Tibial nerve (tissue), 4 donors: ENCODE data around the gene RPTOR. TPM values are rescaled to one million over a fixed set of nuclear protein-coding genes. Genes with fewer than 3 reads are reported as not detected.

Experiments
- DNase-seq, 2 donors: peaks; one replicate each; pipeline ENCODE4 v3.0.0-alpha.2; 2019; ENCODE audit warnings: low spot score in 2 of 2
- H3K27ac ChIP-seq, 4 donors: fragments of 200-600 bp; sonication (generic) in 3 of 4; one replicate each; pipeline ENCODE4 v1.5.1; 2017 to 2019; ENCODE audit warnings: mild to moderate bottlenecking in 1 of 4
- H3K27me3 ChIP-seq, 2 donors: fragments of 200-600 bp; sonication (generic) in 1 of 2; one replicate each; pipeline versions ENCODE4 v1.5.1 to v1.6.0; 2017 to 2019
- H3K36me3 ChIP-seq, 3 donors: fragments of 200-600 bp; sonication (generic); one replicate each; pipeline ENCODE4 v1.5.1; 2018 to 2019
- H3K4me1 ChIP-seq, 4 donors: fragments of 200-600 bp; sonication (generic) in 3 of 4; one replicate each; pipeline ENCODE4 v1.5.1; 2017 to 2019
- H3K4me3 ChIP-seq, 4 donors: fragments of 200-600 bp; sonication (generic) in 3 of 4; one replicate each; pipeline ENCODE4 v1.5.1; 2017 to 2019; ENCODE audit warnings: mild to moderate bottlenecking in 1 of 4, moderate library complexity in 1 of 4
- H3K9me3 ChIP-seq, 4 donors: fragments of 200-600 bp; sonication (generic) in 3 of 4; one replicate each; pipeline ENCODE4 v1.5.1; 2017 to 2019
- EP300 ChIP-seq, 2 donors: sonication (generic); formaldehyde crosslinking; IDR thresholded peaks; one replicate each; pipeline ENCODE4 v1.6.1; 2017; ENCODE audit warnings: antibody characterized with exemption in 2 of 2, mild to moderate bottlenecking in 1 of 2
- POLR2A ChIP-seq, 2 donors: fragments of 450-650 bp; IDR thresholded peaks; one replicate each; pipeline ENCODE4 v1.6.1; 2017; ENCODE audit warnings: antibody characterized with exemption in 2 of 2, mild to moderate bottlenecking in 2 of 2, moderate library complexity in 2 of 2
- WGBS, 2 donors: methylation state at CpG; one replicate each; pipeline ENCODE4 v1.1.5; 2018; 5-methylcytosine and 5-hydroxymethylcytosine counted together
- total RNA-seq, 4 donors: library from RNA; depleted of rRNA; stranded (reverse); fragments of >200 nt; gene quantifications; one replicate each; pipeline ENCODE4 v1.1.0, GENCODE V29; 2016
- TF ChIP-seq, protein P1 (sequence below), 5 experiments: fragments of 200-600 bp in 3 of 5; fragments of 450-650 bp in 2 of 5; sonication (generic) in 3 of 5; IDR thresholded peaks; one replicate each; pipeline ENCODE4 v1.5.1; 2016 to 2019; ENCODE audit warnings: antibody characterized with exemption in 5 of 5, mild to moderate bottlenecking in 3 of 5, moderate library complexity in 2 of 5

The RPTOR gene
- total RNA-seq, 4 donors from 2014 or later: 34.7 to 56.4 (median 40.1) TPM

GRCh38 chr17:80902197-80902962 lies 357.7 kb downstream of the RPTOR start:
- H3K9me3 ChIP-seq: no peaks in the 10 kb centered on the region
- TF ChIP-seq POLR2A (IDR thresholded peaks at IDR 0.05) (no peak), EP300 (IDR thresholded peaks at IDR 0.05) (no peak)
- TF ChIP-seq, protein P1, sequence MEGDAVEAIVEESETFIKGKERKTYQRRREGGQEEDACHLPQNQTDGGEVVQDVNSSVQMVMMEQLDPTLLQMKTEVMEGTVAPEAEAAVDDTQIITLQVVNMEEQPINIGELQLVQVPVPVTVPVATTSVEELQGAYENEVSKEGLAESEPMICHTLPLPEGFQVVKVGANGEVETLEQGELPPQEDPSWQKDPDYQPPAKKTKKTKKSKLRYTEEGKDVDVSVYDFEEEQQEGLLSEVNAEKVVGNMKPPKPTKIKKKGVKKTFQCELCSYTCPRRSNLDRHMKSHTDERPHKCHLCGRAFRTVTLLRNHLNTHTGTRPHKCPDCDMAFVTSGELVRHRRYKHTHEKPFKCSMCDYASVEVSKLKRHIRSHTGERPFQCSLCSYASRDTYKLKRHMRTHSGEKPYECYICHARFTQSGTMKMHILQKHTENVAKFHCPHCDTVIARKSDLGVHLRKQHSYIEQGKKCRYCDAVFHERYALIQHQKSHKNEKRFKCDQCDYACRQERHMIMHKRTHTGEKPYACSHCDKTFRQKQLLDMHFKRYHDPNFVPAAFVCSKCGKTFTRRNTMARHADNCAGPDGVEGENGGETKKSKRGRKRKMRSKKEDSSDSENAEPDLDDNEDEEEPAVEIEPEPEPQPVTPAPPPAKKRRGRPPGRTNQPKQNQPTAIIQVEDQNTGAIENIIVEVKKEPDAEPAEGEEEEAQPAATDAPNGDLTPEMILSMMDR (IDR thresholded peaks at IDR 0.05): no peak
- no peak overlapping the region for H3K27ac ChIP-seq
- H3K27me3 ChIP-seq: no peaks in the 10 kb centered on the region
- H3K4me3 ChIP-seq: no peak overlapping the region
- DNase-seq: no peak
- 72 to 90% methylated on average over 20 to 29 of the region's 29 CpGs for WGBS, 2 donors
- peaks cover 0 to 75% (median 0%) of the 10 kb centered on the region in 3 donors for H3K36me3 ChIP-seq
- H3K4me1 ChIP-seq: no peaks in the 10 kb centered on the region

- Histone ChIP-seq H3K27me3 (no peaks in the 10 kb centered on the region), H3K4me3 (no peak overlapping the region), H3K9me3 (no peaks in the 10 kb centered on the region), H3K4me1 (no peaks in the 10 kb centered on the region), H3K36me3 (peaks cover 0 to 77% (median 0%) of the 10 kb centered on the region in 3 donors), H3K27ac (no peak overlapping the region)
- DNase-seq: no peak
- WGBS, 2 donors: 83 to 89% methylated on average over 24 to 28 of the region's 29 CpGs
- TF ChIP-seq, protein P1 (IDR thresholded peaks at IDR 0.05): no peak
- TF ChIP-seq POLR2A (IDR thresholded peaks at IDR 0.05) (no peak), EP300 (IDR thresholded peaks at IDR 0.05) (no peak)
These were observed 358.4 kb downstream of the RPTOR start for GRCh38 chr17:80902963-80903611.

DNA sequence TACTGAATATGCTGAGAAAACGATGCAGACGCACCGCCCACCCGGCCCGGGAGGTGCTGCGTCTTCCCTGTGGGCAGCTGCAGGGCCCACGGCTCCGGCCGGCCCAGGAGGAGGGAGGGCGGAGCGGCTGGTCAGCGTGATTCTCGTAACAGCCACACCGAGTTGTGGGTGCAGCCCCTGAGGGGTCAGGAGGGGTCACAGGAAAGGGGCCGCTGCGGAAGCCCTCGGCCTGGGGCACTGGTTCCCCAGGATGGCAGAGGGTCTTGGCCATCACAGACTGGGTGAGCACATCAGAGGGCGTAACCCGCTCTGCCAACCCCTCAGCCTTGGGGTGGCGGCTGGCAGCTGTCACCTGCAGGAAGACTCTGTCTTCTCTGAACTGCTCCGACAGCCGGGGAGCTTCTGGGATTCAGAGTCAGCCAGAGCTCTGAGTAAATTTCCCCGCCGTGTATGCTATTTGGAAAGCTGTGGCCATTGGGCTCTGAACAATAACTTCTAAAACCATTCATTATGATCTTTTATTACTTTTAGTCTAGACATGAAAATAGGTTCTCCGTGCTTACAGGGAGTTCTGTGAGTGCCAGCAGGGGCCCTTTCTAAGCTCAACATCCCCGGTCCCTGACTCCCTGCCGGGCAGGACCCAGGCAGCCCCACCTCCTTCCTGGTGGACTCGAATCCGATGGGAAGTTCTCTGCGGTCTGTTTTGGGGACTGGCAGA lies 359.6 kb downstream of the RPTOR start:
- Histone ChIP-seq H3K4me1 (no peaks in the 10 kb centered on the region), H3K27me3 (no peaks in the 10 kb centered on the region), H3K27ac (no peak overlapping the region), H3K4me3 (no peak overlapping the region), H3K36me3 (peaks cover 0 to 83% (median 0%) of the 10 kb centered on the region in 3 donors), H3K9me3 (no peaks in the 10 kb centered on the region)
- no peak for DNase-seq
- WGBS, 2 donors: 73 to 75% methylated on average over 27 to 30 of the region's 30 CpGs
- no peak for TF ChIP-seq POLR2A (IDR thresholded peaks at IDR 0.05)
- no peak for TF ChIP-seq EP300 (IDR thresholded peaks at IDR 0.05)
- TF ChIP-seq, protein P1 (IDR thresholded peaks at IDR 0.05): no peak

GRCh38 chr17:80905586-80906230 lies 361.1 kb downstream of the RPTOR start:
- no peak for DNase-seq
- Histone ChIP-seq H3K27me3 (no peaks in the 10 kb centered on the region), H3K27ac (no peak overlapping the region), H3K4me3 (no peak overlapping the region), H3K36me3 (peaks cover 0 to 83% (median 0%) of the 10 kb centered on the region in 3 donors), H3K4me1 (no peaks in the 10 kb centered on the region), H3K9me3 (no peaks in the 10 kb centered on the region)
- TF ChIP-seq POLR2A (IDR thresholded peaks at IDR 0.05) (no peak), EP300 (IDR thresholded peaks at IDR 0.05) (no peak)
- TF ChIP-seq, protein P1 (IDR thresholded peaks at IDR 0.05): no peak
- WGBS, 2 donors: 98% methylated on average over 20 to 22 of the region's 22 CpGs
